H1 (cell line): ENCODE data around the gene STARD3NL. TPM values are rescaled to one million over a fixed set of nuclear protein-coding genes. Genes with fewer than 3 reads are reported as not detected.

ENCODE experiments used
- CTCF ChIA-PET: fragments of 300-600 bp; sonication (Branson Sonifier 250); formaldehyde crosslinking; loops from one replicate; lab custom pipeline; 2021; ENCODE audit not compliant: partially characterized antibody; lab: Charles Lee
- POLR2A ChIA-PET: fragments of 300-600 bp; sonication (Branson Sonifier 250); formaldehyde crosslinking; loops from one replicate; lab custom pipeline; 2021; ENCODE audit warnings: inconsistent platforms; ENCODE audit not compliant: partially characterized antibody; lab: Charles Lee
- DNase-seq, 2 experiments: peaks; one replicate each; pipeline versions ENCODE4 v3.0.0 to v3.0.0-alpha.2; 2010 to 2022; ENCODE audit warnings: low spot score in 2 of 2, low read depth in 1 of 2, mixed read lengths in 1 of 2
- FAIRE-seq: peaks from 2 replicates; lab custom pipeline; 2011; peaks lifted over from hg19 to GRCh38; lab: Jason Lieb, UNC
- H2AFZ ChIP-seq: 2 replicates; pipeline ENCODE4 v1.8.1; 2012; ENCODE audit warnings: low read length, inconsistent platforms
- H2AK5ac ChIP-seq: 2 replicates; pipeline ENCODE4 v1.6.1; 2013; ENCODE audit warnings: low read depth, low read length
- H2BK120ac ChIP-seq: replicated peaks from 2 replicates; pipeline ENCODE3; 2013; ENCODE audit warnings: low read depth, low read length, inconsistent platforms
- H2BK12ac ChIP-seq: 2 replicates; pipeline ENCODE4 v1.6.1; 2013; ENCODE audit warnings: low read depth, low read length
- H2BK15ac ChIP-seq: 2 replicates; pipeline ENCODE4 v1.6.1; 2013; ENCODE audit warnings: low read length
- H2BK20ac ChIP-seq: 2 replicates; pipeline ENCODE4 v1.6.1; 2013; ENCODE audit warnings: low read length
- H2BK5ac ChIP-seq: 2 replicates; pipeline ENCODE4 v1.6.1; 2013; ENCODE audit warnings: low read depth, low read length
- H3K14ac ChIP-seq: 2 replicates; pipeline ENCODE4 v1.6.1; 2013; ENCODE audit warnings: inconsistent platforms; ENCODE audit not compliant: insufficient read length
- H3K18ac ChIP-seq: 2 replicates; pipeline ENCODE4 v1.6.1; 2013; ENCODE audit warnings: low read length; ENCODE audit errors: extremely low read depth
- H3K23ac ChIP-seq: 2 replicates; pipeline ENCODE4 v1.6.1; 2013; ENCODE audit warnings: inconsistent platforms; ENCODE audit not compliant: insufficient read length
- H3K23me2 ChIP-seq: 2 replicates; pipeline ENCODE4 v1.6.1; 2013; ENCODE audit warnings: low read depth, low read length
- H3K27ac ChIP-seq: 2 replicates; pipeline ENCODE4 v1.6.1; 2011; ENCODE audit warnings: low read depth, low read length, inconsistent platforms
- H3K27me3 ChIP-seq, 4 experiments: replicated peaks in 1 of 4; 1 replicate in 1 of 4; 2 replicates in 3 of 4; pipeline versions ENCODE4 v1.6.1 to v1.8.1; 2011 to 2013; ENCODE audit warnings: low read length in 3 of 4, mild to moderate bottlenecking in 3 of 4, inconsistent platforms in 2 of 4, mixed read lengths in 2 of 4, moderate library complexity in 1 of 4; ENCODE audit not compliant: control insufficient read depth in 3 of 4, insufficient read depth in 3 of 4; ENCODE audit errors: extremely low read depth in 1 of 4
- H3K36me3 ChIP-seq, 4 experiments: 2 replicates each; pipeline versions ENCODE4 v1.6.1 to v1.8.1; 2011 to 2013; ENCODE audit warnings: mild to moderate bottlenecking in 4 of 4, low read length in 3 of 4, moderate library complexity in 2 of 4, control low read depth in 1 of 4, inconsistent platforms in 1 of 4; ENCODE audit not compliant: insufficient read depth in 4 of 4, control insufficient read depth in 2 of 4
- H3K4ac ChIP-seq: replicated peaks from 2 replicates; pipeline ENCODE3; 2013; ENCODE audit warnings: low read length, low read depth, mixed read lengths, inconsistent platforms; ENCODE audit not compliant: insufficient read length
- H3K4me1 ChIP-seq, 4 experiments: replicated peaks in 1 of 4; 1 replicate in 1 of 4; 2 replicates in 3 of 4; pipeline versions ENCODE4 v1.6.1 to v1.8.1; 2011 to 2013; ENCODE audit warnings: low read length in 3 of 4, inconsistent platforms in 2 of 4, mixed read lengths in 1 of 4; ENCODE audit not compliant: insufficient read depth in 4 of 4, control insufficient read depth in 3 of 4
- H3K4me2 ChIP-seq, 2 experiments: 2 replicates each; pipeline versions ENCODE4 v1.6.1 to v1.8.1; 2011 to 2013; ENCODE audit warnings: low read depth in 2 of 2, low read length in 2 of 2, control low read depth in 1 of 2, inconsistent platforms in 1 of 2, mild to moderate bottlenecking in 1 of 2; ENCODE audit not compliant: insufficient read depth in 1 of 2
- H3K4me3 ChIP-seq, 4 experiments: fragments of 200-600, 300-600 bp in 1 of 4; sonication (generic), shearing (Covaris generic), sonication (Bioruptor Twin) in 1 of 4; 2 replicates each; pipeline versions ENCODE4 v1.5.1 to v1.8.1; 2011 to 2016; ENCODE audit warnings: low read length in 4 of 4, low read depth in 3 of 4, control low read depth in 2 of 4, inconsistent platforms in 2 of 4, mild to moderate bottlenecking in 2 of 4, mixed read lengths in 1 of 4, moderate library complexity in 1 of 4; ENCODE audit not compliant: insufficient read depth in 2 of 4; ENCODE audit errors: extremely low read depth in 1 of 4
- H3K56ac ChIP-seq: replicated peaks from 2 replicates; pipeline ENCODE3; 2013; ENCODE audit warnings: low read depth, mild to moderate bottlenecking, mixed read lengths, low read length, inconsistent platforms; ENCODE audit not compliant: insufficient read length
- H3K79me1 ChIP-seq: 2 replicates; pipeline ENCODE4 v1.6.1; 2013; ENCODE audit warnings: low read depth, low read length, control low read depth
- H3K79me2 ChIP-seq, 2 experiments: 2 replicates each; pipeline versions ENCODE4 v1.6.1 to v1.8.1; 2012 to 2013; ENCODE audit warnings: low read length in 2 of 2, mild to moderate bottlenecking in 2 of 2, inconsistent platforms in 1 of 2; ENCODE audit not compliant: insufficient read depth in 2 of 2, control insufficient read depth in 1 of 2
- H3K9ac ChIP-seq, 4 experiments: replicated peaks in 1 of 4; 1 replicate in 1 of 4; 2 replicates in 3 of 4; pipeline versions ENCODE4 v1.6.1 to v1.8.1; 2011 to 2013; ENCODE audit warnings: low read depth in 3 of 4, low read length in 3 of 4, control low read depth in 2 of 4, mild to moderate bottlenecking in 2 of 4, moderate library complexity in 2 of 4, inconsistent platforms in 1 of 4; ENCODE audit errors: extremely low read depth in 1 of 4
- H3K9me3 ChIP-seq, 2 experiments: 2 replicates each; pipeline versions ENCODE4 v1.6.1 to v1.8.1; 2012 to 2013; ENCODE audit warnings: mild to moderate bottlenecking in 2 of 2, moderate library complexity in 2 of 2, control low read depth in 1 of 2, inconsistent platforms in 1 of 2, low read depth in 1 of 2, low read length in 1 of 2, mixed read lengths in 1 of 2; ENCODE audit not compliant: insufficient read depth in 2 of 2
- H4K20me1 ChIP-seq, 2 experiments: replicated peaks in 1 of 2; 2 replicates each; pipeline versions ENCODE3 to v1.8.1; 2011 to 2013; ENCODE audit warnings: inconsistent platforms in 2 of 2, low read length in 2 of 2, mild to moderate bottlenecking in 1 of 2; ENCODE audit not compliant: insufficient read depth in 2 of 2, control insufficient read depth in 1 of 2
- H4K5ac ChIP-seq: 2 replicates; pipeline ENCODE4 v1.6.1; 2013; ENCODE audit warnings: low read length, low read depth, mixed read lengths, inconsistent platforms; ENCODE audit not compliant: insufficient read length
- H4K8ac ChIP-seq: 2 replicates; pipeline ENCODE4 v1.8.0; 2013; ENCODE audit warnings: mild to moderate bottlenecking, moderate library complexity, low read length, inconsistent platforms; ENCODE audit not compliant: insufficient read depth; ENCODE audit errors: extremely low read depth
- H4K91ac ChIP-seq: replicated peaks from 2 replicates; pipeline ENCODE3; 2013; ENCODE audit warnings: low read length, mixed read lengths, inconsistent platforms; ENCODE audit not compliant: insufficient read length
- KDM4A ChIP-seq: IDR thresholded peaks from one replicate; pipeline ENCODE4 v1.7.1; 2012; ENCODE audit warnings: low read depth, mild to moderate bottlenecking, moderate library complexity, low read length, inconsistent platforms; ENCODE audit not compliant: severe bottlenecking
- PHF8 ChIP-seq: fragments of 200-600 bp; sonication (generic); conservative IDR thresholded peaks from 2 replicates; pipeline ENCODE4 v1.7.1; 2012; ENCODE audit warnings: low read depth, mild to moderate bottlenecking, inconsistent platforms, low read length, moderate library complexity
- TAF1 ChIP-seq: IDR thresholded peaks from 2 replicates; pipeline ENCODE4 v1.6.1; 2011; ENCODE audit warnings: mild to moderate bottlenecking, low read depth, low read length
- TBP ChIP-seq: IDR thresholded peaks from 2 replicates; pipeline ENCODE4 v1.6.1; 2011; ENCODE audit warnings: low read depth, low read length, improper control_type of control experiment
- WGBS, 2 experiments: shearing (Covaris generic) in 1 of 2; methylation state at CpG; one replicate each; pipeline versions ENCODE4 v1.1.6 to v1.1.7; 2013 to 2015; ENCODE audit warnings: low lambda C conversion rate in 2 of 2, mixed read lengths in 2 of 2, inconsistent platforms in 1 of 2, low coverage in 1 of 2, missing lambda C conversion rate in 1 of 2; ENCODE audit not compliant: insufficient replicate concordance in 2 of 2, insufficient coverage in 1 of 2, insufficient read length in 1 of 2; ENCODE audit errors: extremely low coverage in 1 of 2, missing lambda C conversion rate in 1 of 2; 5-methylcytosine and 5-hydroxymethylcytosine counted together
- polyA plus RNA-seq, 7 experiments: library from polyadenylated mRNA; depleted of rRNA in 3 of 7; stranded (reverse) in 5 of 7; unstranded in 2 of 7; fragments of >200 nt in 5 of 7; fragments of 200-250 nt in 2 of 7; gene quantifications; 1 replicate in 5 of 7; 2 replicates in 1 of 7; 4 replicates in 1 of 7; pipeline versions ENCODE4 v1.2.1 to v1.2.3, GENCODE V29; 2011 to 2013; ENCODE audit warnings: missing spikeins in 2 of 7, mixed read lengths in 2 of 7
- total RNA-seq: library from RNA; stranded (reverse); fragmentation: NEBNext Ultra II Directional; extraction: Animal tissue kit (Norgen Biotek cat#: 25700); gene quantifications from 2 replicates; pipeline ENCODE4 v1.2.1, GENCODE V29; 2021

The STARD3NL gene
- total and polyA plus RNA-seq, 2 of the 8 experiments (the other 6 are each of a cell fraction or from before 2014, with no cell fraction given) = 27.1 to 40.5 TPM

GRCh38 chr7:38177621-38178003, 433 bp upstream of the STARD3NL start:
- Histone ChIP-seq H3K4me1 (no peaks in the 10 kb centered on the region; a peak in 1 of 7 replicates), H3K79me2 (peaks cover 0 to 37% of the 10 kb centered on the region in 2 experiments; a peak in 2 of 4 replicates), H3K18ac (no peak overlapping the region), H3K9ac (peak overlapping the region; percentile 34 to 74 (median 52); a peak in 6 of 7 replicates), H2BK15ac (no peak overlapping the region), H3K36me3 (no peaks in the 10 kb centered on the region), H4K5ac (peak overlapping the region; percentile 4), H3K4me3 (peak overlapping the region; percentile 66 to 94 (median 74)), H3K4me2 (peak overlapping the region; percentile 59 to 84), H3K79me1 (no peaks in the 10 kb centered on the region), H2BK12ac (no peak overlapping the region), H2BK5ac (no peak overlapping the region), H2AK5ac (no peak overlapping the region), H3K27ac (peak overlapping the region; percentile 75), H2AFZ (peak overlapping the region; percentile 100), H3K14ac (no peak overlapping the region), H3K56ac (no peak overlapping the region), H2BK20ac (no peak overlapping the region), H3K9me3 (no peaks in the 10 kb centered on the region), H3K27me3 (no peaks in the 10 kb centered on the region), H4K91ac (no peak overlapping the region), H3K23ac (no peak overlapping the region), H2BK120ac (no peak overlapping the region), H4K8ac (peak overlapping the region; percentile 72; the same call in 1 of the 2 replicates), H4K20me1 (no peaks in the 10 kb centered on the region), H3K23me2 (no peaks in the 10 kb centered on the region), H3K4ac (no peak overlapping the region)
- DNase-seq (no peak), FAIRE-seq (no peak)
- TF ChIP-seq PHF8 (peak; percentile 35), TAF1 (peak; percentile 76; the same call in 1 of the 2 replicates), TBP (no peak), KDM4A (peak; percentile 30)
- ChIA-PET POLR2A (interaction anchor here (0.7 to 1.4 kb wide), 6 partner anchors 9 to 40 kb away, joined by 3 to 5 read pairs (median 4); no protein-coding TSS in a partner anchor), CTCF (interaction anchor here (0.5 to 1.3 kb wide), 4 partner anchors 21 to 977 kb away, joined by 3 to 5 read pairs (median 4); no protein-coding TSS in a partner anchor)
- 7% methylated on average over 15 of the region's 15 CpGs; no CpG with 5 or more reads in 1 of the 2 experiments for WGBS, 2 experiments
